Heart left ventricle (tissue), 16 donors: ENCODE measurements around the gene BBS10. TPM values are rescaled to one million over a fixed set of nuclear protein-coding genes. Genes with fewer than 3 reads are reported as not detected.
A peak's percentile ranks its signal among the peaks of the same experiment; 100 is the strongest.
"Not testable (repeated sequence)": the region's sequence is repeated elsewhere in the genome, so short reads cannot be mapped to it uniquely, and the experiment has no call there.

Experiments
- ATAC-seq, 4 donors: fragments of 200-7000 bp; cut with Tn5 transposase; one replicate each; pipeline ENCODE4 v1.9.1; 2020 to 2022; ENCODE audit warnings: moderate library complexity in 4 of 4, mild to moderate bottlenecking in 3 of 4, moderate number of reproducible peaks in 1 of 4
- DNase-seq, 5 donors: peaks; one replicate each; pipeline ENCODE4 v3.0.0-alpha.2; 2020
- H3K27ac ChIP-seq, 12 donors: fragments of 200-600 bp; sonication (generic) in 4 of 12; one replicate each; pipeline versions ENCODE4 v1.5.0 to v1.8.0; 2016 to 2022; ENCODE audit warnings: mild to moderate bottlenecking in 2 of 12
- H3K27me3 ChIP-seq, 9 donors: fragments of 200-600 bp; sonication (generic) in 2 of 9; one replicate each; pipeline versions ENCODE4 v1.5.1 to v1.8.0; 2016 to 2022; ENCODE audit warnings: mild to moderate bottlenecking in 3 of 9
- H3K36me3 ChIP-seq, 9 donors: fragments of 200-600 bp; sonication (generic) in 2 of 9; one replicate each; pipeline versions ENCODE4 v1.5.0 to v1.8.0; 2018 to 2022; ENCODE audit warnings: mild to moderate bottlenecking in 2 of 9
- H3K4me1 ChIP-seq, 12 donors: fragments of 200-600 bp; sonication (generic) in 4 of 12; one replicate each; pipeline versions ENCODE4 v1.5.0 to v1.8.0; 2016 to 2022; ENCODE audit warnings: mild to moderate bottlenecking in 3 of 12
- H3K4me3 ChIP-seq, 12 donors: fragments of 200-600 bp; sonication (generic) in 4 of 12; one replicate each; pipeline versions ENCODE4 v1.5.0 to v1.8.0; 2017 to 2022; ENCODE audit warnings: mild to moderate bottlenecking in 9 of 12, moderate library complexity in 4 of 12
- H3K9me3 ChIP-seq, 12 donors: fragments of 200-600 bp; sonication (generic) in 4 of 12; one replicate each; pipeline versions ENCODE4 v1.5.0 to v1.8.0; 2016 to 2022; ENCODE audit warnings: mild to moderate bottlenecking in 1 of 12
- POLR2A ChIP-seq, 2 donors: fragments of 450-650 bp; IDR thresholded peaks; one replicate each; pipeline ENCODE4 v1.6.1; 2017; ENCODE audit warnings: antibody characterized with exemption in 2 of 2, mild to moderate bottlenecking in 2 of 2, moderate library complexity in 2 of 2
- WGBS, 4 donors: extraction: QIAGEN DNeasy Blood & Tissue Kit in 2 of 4; methylation state at CpG; one replicate each; pipeline versions ENCODE4 v1.1.5 to v1.1.7; 2013 to 2018; 5-methylcytosine and 5-hydroxymethylcytosine counted together
- intact Hi-C, 10 donors: fragments of 100-400 bp; cut with DNase I; formaldehyde crosslinking; loops; one replicate each; pipeline versions ENCODE4 v1.11.1 to v1.14.2; 2022
- polyA plus RNA-seq, 2 donors: library from polyadenylated mRNA; stranded (reverse); fragments of 200-250 nt; gene quantifications; one replicate each; pipeline ENCODE4 v1.2.3, GENCODE V29; 2013
- total RNA-seq, 9 donors: library from RNA; depleted of rRNA in 2 of 9; stranded (reverse); fragments of >200 nt in 2 of 9; fragmentation: NEBNext Ultra II Directional in 3 of 9; extraction: Animal tissue kit (Norgen Biotek cat#: 25700) in 3 of 9; gene quantifications; one replicate each; pipeline versions ENCODE4 v1.1.0 to v1.2.4, GENCODE V29; 2016 to 2023
- TF ChIP-seq, protein P1 (sequence below), 12 donors: fragments of 200-600 bp; sonication (generic) in 4 of 12; IDR thresholded peaks; one replicate each; pipeline versions ENCODE4 v1.5.0 to v1.8.0; 2018 to 2022; ENCODE audit warnings: antibody characterized with exemption in 12 of 12, mild to moderate bottlenecking in 5 of 12
- donor health status: ischemic (EF 13 %, LVEDD 7.1; RV severe dilation, severe dysfunction).
- donor health status: healthy with polysubstance abuse.
- donor health status: DM: no; HTN: yes; CAD: no.
- donor health status: DM: no; HTN: no; CAD: no.
- donor health status: ischemic (EF 25% LVEDD 6.9; RV normal size, moderate dysfunction).
- donor health status: ischemic (EF 25% LVEDD 5.7; RV mildly dilated, moderate dysfunction).
- donor health status: healthy.
- donor health status: DM: yes; HTN: yes; CAD: no.
- donor health status: ischemic (EF 35%, LVEDD 5.7; RV mildly dilated, moderate dysfunction).
- donor health status: nonischemic (EF 11% LVEDD 7.7; RV severe dilation, severe dysfunction).
- donor health status: DM: yes; HTN: yes; CAD: no.
- donor health status: PGD.
- donor health status: ischemic (EF 29% LVEDD 5.4; RV normal size, mild dysfunction).
- donor health status: nonischemic (EF 23%, LVEDD 6.1; RV moderate dilation, normal function).

Gene BBS10
- total and polyA plus RNA-seq, 11 donors: 4.5 to 13.4 (median 8.3) TPM

DNA sequence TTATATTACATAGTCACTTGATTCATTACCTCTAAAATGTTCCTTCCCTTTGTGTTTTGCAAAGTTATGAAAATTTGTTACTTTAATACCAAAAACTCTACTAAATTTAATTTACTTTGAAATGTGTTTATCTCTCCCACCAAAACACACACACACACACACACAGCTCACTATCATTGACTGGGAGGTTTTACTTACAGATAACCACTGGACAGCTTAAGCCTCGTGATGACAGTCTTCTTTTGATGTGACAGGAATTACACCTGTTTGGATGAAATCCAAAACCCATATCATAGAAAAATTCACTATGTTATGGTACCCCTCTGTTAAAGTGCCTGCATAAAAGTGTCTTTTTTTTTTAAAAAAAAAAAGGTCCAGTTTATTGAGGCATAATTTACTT is 15.6 kb downstream of the BBS10 start:
- peaks cover 0 to 4% (median 0%) of the 10 kb centered on the region in 12 donors for H3K4me1 ChIP-seq
- ATAC-seq (no peak), DNase-seq (no peak)
- H3K9me3 ChIP-seq: peaks cover 0 to 8% (median 0%) of the 10 kb centered on the region in 12 donors
- no peak overlapping the region for H3K27ac ChIP-seq
- intact Hi-C loops: loop anchor here in 1 of 10 donors (10.0 kb wide), 1 partner anchor 58 kb away; no protein-coding TSS in a partner anchor
- 28 to 46% (median 36%) methylated on average over 1 of the region's 1 CpG for WGBS, 4 donors
- H3K4me3 ChIP-seq: no peak overlapping the region
- no peaks in the 10 kb centered on the region for H3K36me3 ChIP-seq
- H3K27me3 ChIP-seq: no peaks in the 10 kb centered on the region
- TF ChIP-seq, protein P1, sequence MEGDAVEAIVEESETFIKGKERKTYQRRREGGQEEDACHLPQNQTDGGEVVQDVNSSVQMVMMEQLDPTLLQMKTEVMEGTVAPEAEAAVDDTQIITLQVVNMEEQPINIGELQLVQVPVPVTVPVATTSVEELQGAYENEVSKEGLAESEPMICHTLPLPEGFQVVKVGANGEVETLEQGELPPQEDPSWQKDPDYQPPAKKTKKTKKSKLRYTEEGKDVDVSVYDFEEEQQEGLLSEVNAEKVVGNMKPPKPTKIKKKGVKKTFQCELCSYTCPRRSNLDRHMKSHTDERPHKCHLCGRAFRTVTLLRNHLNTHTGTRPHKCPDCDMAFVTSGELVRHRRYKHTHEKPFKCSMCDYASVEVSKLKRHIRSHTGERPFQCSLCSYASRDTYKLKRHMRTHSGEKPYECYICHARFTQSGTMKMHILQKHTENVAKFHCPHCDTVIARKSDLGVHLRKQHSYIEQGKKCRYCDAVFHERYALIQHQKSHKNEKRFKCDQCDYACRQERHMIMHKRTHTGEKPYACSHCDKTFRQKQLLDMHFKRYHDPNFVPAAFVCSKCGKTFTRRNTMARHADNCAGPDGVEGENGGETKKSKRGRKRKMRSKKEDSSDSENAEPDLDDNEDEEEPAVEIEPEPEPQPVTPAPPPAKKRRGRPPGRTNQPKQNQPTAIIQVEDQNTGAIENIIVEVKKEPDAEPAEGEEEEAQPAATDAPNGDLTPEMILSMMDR (IDR thresholded peaks at IDR 0.05): no peak
- no peak for TF ChIP-seq POLR2A (IDR thresholded peaks at IDR 0.05)

DNA sequence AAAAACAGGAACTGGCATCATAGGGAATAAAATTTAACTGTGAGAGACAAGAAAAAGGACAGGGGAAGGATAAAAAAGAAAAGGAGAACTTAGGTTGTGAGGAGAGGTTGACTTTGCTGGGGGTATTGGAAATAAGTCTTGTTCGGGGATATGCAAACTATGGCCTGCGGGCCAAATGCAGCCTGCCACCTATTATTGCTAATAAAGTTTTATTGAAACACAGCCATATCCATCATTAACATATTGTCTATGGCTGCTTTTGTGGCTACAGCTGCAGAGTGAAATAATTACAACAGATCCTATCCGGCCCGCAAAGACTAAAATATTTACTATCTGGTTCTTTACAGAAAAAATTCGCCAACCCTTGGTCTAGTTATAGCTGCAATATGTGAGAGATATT is 18.6 kb downstream of the BBS10 start:
- 92 to 98% (median 95%) methylated on average over 5 of the region's 5 CpGs for WGBS, 4 donors

DNA sequence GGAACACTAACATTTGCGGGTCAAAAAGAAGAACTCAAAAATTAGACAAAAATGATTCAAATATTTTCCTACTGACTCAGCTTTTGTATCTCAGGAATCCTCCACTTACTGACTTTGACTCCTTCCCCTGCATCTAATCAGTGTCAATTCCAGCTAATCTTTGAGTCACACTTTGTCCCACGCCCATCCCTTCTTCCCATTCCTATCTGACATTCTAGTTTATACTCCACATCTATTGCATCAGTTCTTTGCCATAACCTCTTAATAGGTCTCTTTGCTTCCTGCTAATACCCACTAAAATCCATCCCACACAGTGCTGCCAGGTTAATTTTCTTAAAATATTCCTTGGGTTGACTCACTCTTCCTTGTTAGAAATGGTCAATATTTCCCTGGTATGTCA is 19.1 kb downstream of the BBS10 start:
- no peak overlapping the region for H3K4me3 ChIP-seq
- DNase-seq: no peak
- H3K36me3 ChIP-seq: no peaks in the 10 kb centered on the region
- H3K9me3 ChIP-seq: peaks cover 0 to 8% (median 0%) of the 10 kb centered on the region in 12 donors
- TF ChIP-seq, protein P1 (IDR thresholded peaks at IDR 0.05): no peak
- H3K4me1 ChIP-seq: no peaks in the 10 kb centered on the region
- intact Hi-C loops: no loop called here
- WGBS, 4 donors: 57 to 65% (median 63%) methylated on average over 2 of the region's 2 CpGs
- no peaks in the 10 kb centered on the region for H3K27me3 ChIP-seq
- no peak overlapping the region for H3K27ac ChIP-seq
- ATAC-seq: no peak

More for the DNA sequence above, 18.6 kb downstream of the BBS10 start:
- Histone ChIP-seq H3K4me1 (no peaks in the 10 kb centered on the region), H3K36me3 (no peaks in the 10 kb centered on the region), H3K4me3 (no peak overlapping the region), H3K27ac (no peak overlapping the region), H3K27me3 (no peaks in the 10 kb centered on the region), H3K9me3 (peaks cover 0 to 8% (median 0%) of the 10 kb centered on the region in 12 donors)
- ATAC-seq (no peak), DNase-seq (no peak)
- intact Hi-C loops: loop anchor here in 1 of 10 donors (10.0 kb wide), 1 partner anchor 55 kb away; no protein-coding TSS in a partner anchor
- TF ChIP-seq, protein P1 (IDR thresholded peaks at IDR 0.05): no peak
- no peak for TF ChIP-seq POLR2A (IDR thresholded peaks at IDR 0.05)

DNA sequence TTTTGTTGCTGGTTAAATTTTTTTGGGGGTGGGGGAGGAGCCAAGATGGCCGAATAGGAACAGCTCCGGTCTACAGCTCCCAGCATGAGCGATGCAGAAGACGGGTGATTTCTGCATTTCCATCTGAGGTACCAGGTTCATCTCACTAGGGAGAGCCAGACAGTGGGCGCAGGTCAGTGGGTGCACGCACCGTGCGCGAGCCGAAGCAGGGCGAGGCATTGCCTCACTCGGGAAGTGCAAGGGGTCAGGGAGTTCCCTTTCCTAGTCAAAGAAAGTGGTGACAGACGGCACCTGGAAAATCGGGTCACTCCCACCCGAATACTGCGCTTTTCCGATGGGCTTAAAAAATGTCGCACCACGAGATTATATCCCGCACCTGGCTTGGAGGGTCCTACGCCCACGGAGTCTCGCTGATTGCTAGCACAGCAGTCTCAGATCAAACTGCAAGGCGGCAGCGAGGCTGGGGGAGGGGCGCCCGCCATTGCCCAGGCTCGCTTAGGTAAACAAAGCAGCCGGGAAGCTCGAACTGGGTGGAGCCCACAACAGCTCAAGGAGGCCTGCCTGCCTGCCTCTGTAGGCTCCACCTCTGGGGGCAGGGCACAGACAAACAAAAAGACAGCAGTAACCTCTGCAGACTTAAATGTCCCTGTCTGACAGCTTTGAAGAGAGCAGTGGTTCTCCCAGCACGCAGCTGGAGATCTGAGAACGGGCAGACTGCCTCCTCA is 28.5 kb downstream of the BBS10 start:
- H3K27me3 ChIP-seq, H3K9me3 ChIP-seq, intact Hi-C loops, ATAC-seq, H3K27ac ChIP-seq, DNase-seq, H3K4me1 ChIP-seq, H3K36me3 ChIP-seq: not testable (repeated sequence)
- WGBS, 4 donors: 60 to 85% (median 76%) methylated on average over 24 to 30 of the region's 32 CpGs
- H3K4me3 ChIP-seq: peak overlapping the region in 1 of 12 donors; percentile 11
